Measurements from ENCODE around the gene CLNK.

DNA sequence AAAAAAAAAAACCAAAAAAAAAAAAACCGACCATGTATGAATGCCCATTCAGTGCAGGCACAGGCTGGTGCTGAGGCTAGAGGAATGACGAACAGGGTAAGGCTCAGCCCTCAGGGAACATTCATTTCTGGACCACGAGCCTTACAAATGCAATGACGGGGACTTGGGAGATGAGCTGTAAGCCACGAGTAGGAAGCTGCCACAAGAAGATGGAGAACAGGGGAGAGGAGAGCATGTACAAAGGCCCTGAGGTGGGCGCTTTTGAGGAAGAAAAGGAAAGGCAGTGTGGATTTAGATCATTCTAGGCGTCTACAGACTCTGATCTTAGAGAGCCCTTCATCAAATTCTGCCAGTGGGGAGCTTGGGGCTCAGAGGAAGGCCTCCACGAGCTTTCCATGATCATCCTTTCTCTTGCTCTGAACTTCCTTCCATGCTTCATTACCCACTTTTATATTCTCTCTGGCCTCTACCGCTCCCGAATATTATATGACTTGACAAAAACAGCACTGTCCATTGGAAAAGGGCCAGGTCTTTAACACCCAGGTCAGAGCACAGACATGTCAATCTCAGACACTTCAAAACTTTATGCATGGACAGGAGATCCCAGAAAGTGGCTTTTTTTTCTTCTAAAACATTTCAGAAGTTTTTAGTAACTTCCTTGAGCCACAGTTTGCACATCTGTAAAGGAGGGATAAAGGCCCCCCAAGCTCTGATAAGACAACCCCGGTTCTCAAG is 224.1 kb downstream of the CLNK start:
- TF ChIP-seq, protein P1, sequence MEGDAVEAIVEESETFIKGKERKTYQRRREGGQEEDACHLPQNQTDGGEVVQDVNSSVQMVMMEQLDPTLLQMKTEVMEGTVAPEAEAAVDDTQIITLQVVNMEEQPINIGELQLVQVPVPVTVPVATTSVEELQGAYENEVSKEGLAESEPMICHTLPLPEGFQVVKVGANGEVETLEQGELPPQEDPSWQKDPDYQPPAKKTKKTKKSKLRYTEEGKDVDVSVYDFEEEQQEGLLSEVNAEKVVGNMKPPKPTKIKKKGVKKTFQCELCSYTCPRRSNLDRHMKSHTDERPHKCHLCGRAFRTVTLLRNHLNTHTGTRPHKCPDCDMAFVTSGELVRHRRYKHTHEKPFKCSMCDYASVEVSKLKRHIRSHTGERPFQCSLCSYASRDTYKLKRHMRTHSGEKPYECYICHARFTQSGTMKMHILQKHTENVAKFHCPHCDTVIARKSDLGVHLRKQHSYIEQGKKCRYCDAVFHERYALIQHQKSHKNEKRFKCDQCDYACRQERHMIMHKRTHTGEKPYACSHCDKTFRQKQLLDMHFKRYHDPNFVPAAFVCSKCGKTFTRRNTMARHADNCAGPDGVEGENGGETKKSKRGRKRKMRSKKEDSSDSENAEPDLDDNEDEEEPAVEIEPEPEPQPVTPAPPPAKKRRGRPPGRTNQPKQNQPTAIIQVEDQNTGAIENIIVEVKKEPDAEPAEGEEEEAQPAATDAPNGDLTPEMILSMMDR (IDR thresholded peaks at IDR 0.05; ENCODE audit: low read length): no peak
- TF ChIP-seq EZH2 (IDR thresholded peaks at IDR 0.05; ENCODE audit: borderline replicate concordance, low read length): no peak

All from OCI-LY1 (cell line).